ENCODE results near the gene CYP4B1. TPM values are rescaled to one million over a fixed set of nuclear protein-coding genes. Genes with fewer than 3 reads are reported as not detected.

Gene CYP4B1
- total RNA-seq, 1 experiment from 2014 or later: 0.24 TPM

GRCh38 chr1:46767649-46768282 is 31.1 kb upstream of the CYP4B1 start:
- CTCF ChIA-PET: interaction anchor here (1.3 kb wide), 1 partner anchor 411 kb away, joined by 3 read pairs; no protein-coding TSS in a partner anchor
- no peak for ATAC-seq
- POLR2A ChIA-PET: no interaction called here
- H3K27ac Mint-ChIP-seq: no peak overlapping the region
- H3K36me3 Mint-ChIP-seq: peaks cover 42% of the 10 kb centered on the region
- TF ChIP-seq ZNF138 (CRISPR knock-in tag; conservative IDR thresholded peaks at IDR 0.05) (no peak), USF1 (CRISPR knock-in tag; IDR thresholded peaks at IDR 0.05) (no peak), ZBTB43 (CRISPR knock-in tag; IDR thresholded peaks at IDR 0.05) (no peak), FOXP1 (CRISPR knock-in tag; IDR thresholded peaks at IDR 0.05; ENCODE audit: borderline replicate concordance) (no peak), TCF7 (CRISPR knock-in tag; IDR thresholded peaks at IDR 0.05; ENCODE audit: low read depth) (no peak), GTF2I (CRISPR knock-in tag; conservative IDR thresholded peaks at IDR 0.05) (no peak), ZBTB21 (CRISPR knock-in tag; IDR thresholded peaks at IDR 0.05; ENCODE audit: borderline replicate concordance) (no peak), IRF2 (CRISPR knock-in tag; IDR thresholded peaks at IDR 0.05; ENCODE audit: borderline replicate concordance, low read depth) (no peak), MLX (CRISPR knock-in tag; IDR thresholded peaks at IDR 0.05) (no peak), E2F4 (CRISPR knock-in tag; IDR thresholded peaks at IDR 0.05; ENCODE audit: borderline replicate concordance, low read depth) (no peak)
- H3K9me3 Mint-ChIP-seq: peaks cover 59% of the 10 kb centered on the region
- peaks cover 38% of the 10 kb centered on the region for H3K27me3 Mint-ChIP-seq (ENCODE audit: low read depth)
- H3K4me1 Mint-ChIP-seq: no peaks in the 10 kb centered on the region
- no peak overlapping the region for H3K4me3 Mint-ChIP-seq
- DNase-seq (ENCODE audit: low spot score): no peak

GRCh38 chr1:46768445-46768844 is 30.4 kb upstream of the CYP4B1 start:
- CTCF ChIA-PET: interaction anchor here (1.3 kb wide), 1 partner anchor 411 kb away, joined by 3 read pairs; no protein-coding TSS in a partner anchor
- Mint-ChIP-seq H3K36me3 (peaks cover 45% of the 10 kb centered on the region), H3K4me3 (no peak overlapping the region), H3K9me3 (peaks cover 57% of the 10 kb centered on the region), H3K4me1 (no peaks in the 10 kb centered on the region), H3K27me3 (ENCODE audit: low read depth) (peaks cover 33% of the 10 kb centered on the region), H3K27ac (no peak overlapping the region)
- ATAC-seq: no peak
- no peak for DNase-seq (ENCODE audit: low spot score)
- POLR2A ChIA-PET: no interaction called here
- TF ChIP-seq NFE2L1 (CRISPR knock-in tag; IDR thresholded peaks at IDR 0.05) (no peak), ZNF532 (CRISPR knock-in tag; IDR thresholded peaks at IDR 0.05; ENCODE audit: borderline replicate concordance) (no peak), TEAD1 (CRISPR knock-in tag; IDR thresholded peaks at IDR 0.05) (no peak), CREB1 (CRISPR knock-in tag; IDR thresholded peaks at IDR 0.05) (no peak), NR2C2 (CRISPR knock-in tag; IDR thresholded peaks at IDR 0.05) (no peak), SP1 (CRISPR knock-in tag; conservative IDR thresholded peaks at IDR 0.05) (no peak), FOXP1 (CRISPR knock-in tag; IDR thresholded peaks at IDR 0.05; ENCODE audit: borderline replicate concordance) (no peak), IRF1 (CRISPR knock-in tag; IDR thresholded peaks at IDR 0.05) (no peak), NFYB (CRISPR knock-in tag; conservative IDR thresholded peaks at IDR 0.05; ENCODE audit: low read depth) (no peak), ZNF671 (CRISPR knock-in tag; IDR thresholded peaks at IDR 0.05) (no peak), TCF7 (CRISPR knock-in tag; IDR thresholded peaks at IDR 0.05; ENCODE audit: low read depth) (no peak)
